Activated CD8-positive, alpha-beta memory T cell treated with anti-CD3 and anti-CD28 coated beads, Interleukin-2, amount 50 U/mL, for 24 hours (primary cell): ENCODE data around the gene SIN3A.
A peak's percentile ranks its signal among the peaks of the same experiment; 100 is the strongest.
"Not testable (repeated sequence)": the region's sequence is repeated elsewhere in the genome, so short reads cannot be mapped to it uniquely, and the experiment has no call there.

Experiments
- DNase-seq: peaks from one replicate; pipeline ENCODE4 v3.0.0-alpha.2; 2020; ENCODE audit errors: extremely low read depth

SIN3A gene

DNA sequence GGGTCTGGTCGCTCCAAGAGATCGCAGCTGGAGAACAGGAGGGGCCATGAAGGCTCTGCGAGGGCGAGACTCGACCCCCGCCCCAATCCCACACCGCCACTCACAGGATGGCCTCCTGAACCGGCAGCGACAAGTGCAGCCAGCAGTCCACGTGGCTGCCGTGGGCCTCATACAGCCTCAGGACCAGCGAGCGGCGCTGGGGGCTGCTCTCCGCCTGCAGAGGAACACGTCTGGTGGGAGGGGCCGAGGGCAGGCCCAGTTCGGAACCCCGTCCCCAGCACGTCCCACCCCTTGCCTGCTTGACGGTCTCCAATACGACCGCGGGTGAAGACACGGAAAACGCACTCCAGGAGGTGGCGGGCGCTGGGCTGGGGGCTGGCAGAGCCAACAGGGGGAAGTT lies 95.5 kb downstream of the SIN3A start:
- DNase-seq: no peak

DNA sequence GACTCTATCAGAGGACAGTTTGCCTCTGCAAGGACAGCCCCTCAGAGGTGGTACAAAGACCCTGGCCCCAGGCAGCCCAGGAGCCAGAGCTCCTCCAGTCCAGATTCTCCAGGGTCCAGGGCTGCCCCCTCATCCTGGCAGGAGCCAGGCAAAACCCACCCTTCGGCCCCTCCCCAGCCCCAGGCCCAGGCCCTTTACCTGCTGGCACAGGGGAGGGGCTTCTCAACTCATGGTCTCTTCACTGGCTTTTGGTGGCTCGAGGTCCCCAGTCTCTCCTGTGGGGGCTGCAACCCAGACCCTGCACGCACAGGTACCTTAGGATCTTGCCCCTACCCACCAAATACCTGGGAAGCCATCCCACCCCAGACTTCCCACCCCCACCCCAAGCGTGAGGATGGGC lies 96.1 kb downstream of the SIN3A start:
- DNase-seq: no peak

DNA sequence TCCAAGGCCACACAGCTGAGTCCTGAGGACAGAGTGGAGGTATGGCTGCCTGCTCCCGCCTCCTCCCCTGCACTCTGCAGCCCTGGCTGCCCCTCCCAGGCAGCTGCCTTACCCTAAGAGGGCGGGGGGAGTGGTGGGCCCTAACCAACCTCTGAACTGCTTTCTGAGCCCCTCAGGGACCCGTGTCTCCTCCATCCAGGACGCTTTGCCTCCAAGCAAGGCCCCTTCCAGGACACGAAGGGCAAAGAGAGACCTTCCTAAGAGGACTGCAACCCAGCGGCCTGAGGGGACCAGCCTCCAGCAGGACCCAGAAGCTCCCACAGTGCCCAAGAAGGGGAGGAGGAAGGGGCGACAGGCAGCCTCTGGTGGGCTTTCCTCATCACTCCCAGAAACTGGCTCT lies 97.0 kb downstream of the SIN3A start:
- DNase-seq: no peak

DNA sequence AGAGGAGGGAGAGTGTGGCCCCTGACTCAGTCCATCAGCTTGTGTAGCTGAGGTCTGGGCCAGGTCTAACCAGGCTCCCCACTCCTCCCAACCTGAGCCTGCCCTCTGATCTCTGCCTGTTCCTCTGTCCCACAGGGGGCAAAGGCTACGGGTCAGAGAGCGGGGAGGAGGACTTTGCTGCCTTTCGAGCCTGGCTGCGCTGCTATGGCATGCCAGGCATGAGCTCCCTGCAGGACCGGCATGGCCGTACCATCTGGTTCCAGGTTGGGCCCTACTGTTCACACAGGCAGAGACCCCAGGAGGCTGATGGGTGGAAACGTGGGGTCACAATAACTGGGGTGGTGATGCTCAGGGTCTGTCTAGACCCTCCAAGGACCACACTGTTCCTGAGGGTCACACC lies 97.9 kb downstream of the SIN3A start:
- no peak for DNase-seq

DNA sequence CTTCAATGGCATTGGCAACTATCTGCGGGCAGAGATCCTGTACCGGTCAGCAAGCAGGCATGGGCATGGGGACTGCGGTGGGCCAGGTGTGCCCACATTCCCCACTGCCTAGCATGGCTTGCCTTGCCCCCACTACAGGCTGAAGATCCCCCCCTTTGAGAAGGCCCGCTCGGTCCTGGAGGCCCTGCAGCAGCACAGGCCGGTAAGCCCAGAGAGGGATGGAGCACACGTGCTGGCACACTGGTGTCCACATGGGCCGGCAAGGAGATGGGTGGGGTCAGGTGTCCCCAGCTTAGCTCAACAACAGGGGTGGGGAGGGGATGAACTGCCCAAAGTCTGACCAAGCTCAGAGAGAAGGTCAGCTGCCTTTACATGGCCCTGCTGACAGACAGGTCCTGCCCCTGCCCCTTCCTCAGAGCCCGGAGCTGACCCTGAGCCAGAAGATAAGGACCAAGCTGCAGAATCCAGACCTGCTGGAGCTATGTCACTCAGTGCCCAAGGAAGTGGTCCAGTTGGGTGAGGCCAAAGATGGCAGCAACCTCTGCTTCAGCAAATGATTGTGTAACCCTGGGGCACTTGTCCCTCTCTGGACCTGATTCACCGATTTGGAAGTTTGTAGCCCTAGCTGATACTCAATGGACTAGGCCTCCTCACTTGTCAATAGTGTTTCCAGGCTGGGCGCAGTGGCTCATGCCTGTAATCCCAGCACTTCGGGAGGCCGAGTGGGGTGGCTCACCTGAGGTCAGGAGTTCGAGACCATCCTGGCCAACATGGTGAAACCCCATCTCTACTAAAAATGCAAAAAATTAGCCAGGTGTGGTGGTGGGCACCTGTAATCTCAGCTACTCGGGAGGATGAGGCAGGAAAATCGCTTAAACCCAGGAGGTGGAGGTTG lies 99.1 kb downstream of the SIN3A start:
- DNase-seq: no peak

DNA sequence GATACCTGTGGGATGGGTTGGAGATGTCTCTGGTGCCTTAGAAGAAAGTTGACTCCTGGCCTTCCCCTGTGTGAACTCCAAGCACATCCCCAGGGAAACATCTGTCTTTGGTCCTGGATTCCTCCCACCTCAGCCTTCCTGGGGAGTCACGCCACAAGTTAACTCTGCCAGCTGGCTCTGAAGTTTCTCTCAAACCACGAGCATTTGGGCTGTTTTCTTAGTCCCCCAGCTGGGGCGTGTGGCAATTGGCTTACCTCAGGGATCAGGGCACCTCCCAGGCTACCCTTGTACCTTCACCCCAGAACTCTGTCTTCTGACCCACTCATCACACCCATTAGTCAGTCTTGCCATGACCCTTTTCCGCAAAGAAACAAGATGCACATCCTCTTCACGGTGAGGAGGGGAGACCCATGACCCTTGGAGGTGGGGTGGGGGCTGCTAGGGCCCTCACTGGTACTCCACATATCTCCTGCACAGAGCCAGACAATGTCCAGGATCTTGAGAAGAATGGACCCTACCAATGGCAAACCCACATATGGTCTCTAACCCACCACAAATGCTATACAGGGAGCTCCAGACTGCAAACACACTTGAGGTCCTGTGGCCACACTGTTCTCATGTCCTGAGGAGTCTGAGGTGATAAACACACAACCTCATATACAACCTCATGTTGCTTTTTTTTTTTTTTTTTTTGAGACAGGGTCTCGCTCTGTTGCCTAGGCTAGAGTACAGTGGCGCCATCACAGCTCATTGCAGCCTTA lies 100.7 kb downstream of the SIN3A start:
- DNase-seq: no peak

DNA sequence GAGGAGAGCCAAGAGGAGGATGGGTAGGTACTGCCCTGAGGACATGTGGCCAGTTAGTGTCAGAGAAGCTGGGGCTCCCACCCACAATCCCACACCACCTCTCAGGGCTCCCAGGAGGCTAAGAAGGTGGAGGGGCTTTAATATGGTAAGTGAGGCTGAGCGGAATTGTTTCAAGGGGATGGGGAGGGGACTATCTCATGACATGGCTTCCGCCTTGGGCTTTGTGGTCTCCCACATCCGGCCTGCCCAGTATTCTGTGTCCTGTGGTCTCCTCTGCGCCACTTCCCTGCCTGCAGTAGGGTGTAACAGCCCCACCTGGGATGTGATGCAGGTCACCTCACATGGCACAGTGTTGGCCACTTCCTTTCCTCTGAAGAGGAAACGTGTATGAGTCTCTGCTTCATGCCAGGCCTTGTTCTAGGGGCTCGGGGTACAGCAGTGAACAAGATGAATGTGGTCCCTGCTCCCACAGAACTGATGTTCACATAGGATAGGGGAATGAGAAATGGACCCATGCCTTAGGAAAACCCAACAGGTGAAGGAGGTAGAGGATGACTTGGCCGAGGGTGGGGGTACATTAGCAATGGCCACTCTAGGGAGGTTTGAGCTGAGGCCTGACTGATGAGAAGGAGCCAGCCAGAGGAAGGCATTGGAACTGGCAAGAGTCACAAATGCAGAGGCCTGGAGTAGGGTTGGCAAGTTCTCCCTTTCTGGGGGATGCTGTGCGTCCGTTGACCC lies 101.5 kb downstream of the SIN3A start:
- peak; percentile 56 for DNase-seq

DNA sequence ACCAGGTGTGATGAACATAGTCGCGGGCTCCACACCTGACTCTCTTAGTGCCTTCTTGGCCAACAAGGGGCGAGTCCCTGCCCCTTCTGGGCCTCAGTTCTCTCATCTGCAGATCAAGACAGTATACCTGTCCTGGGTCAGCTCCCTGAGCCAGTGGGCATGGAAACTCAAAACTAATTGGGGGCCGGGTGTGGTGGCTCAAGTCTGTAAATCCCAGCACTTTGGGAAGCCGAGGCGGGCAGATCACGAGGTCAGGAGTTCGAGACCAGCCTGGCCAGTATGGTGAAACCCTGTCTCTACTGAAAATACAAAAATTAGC lies 102.2 kb downstream of the SIN3A start:
- DNase-seq: not testable (repeated sequence)

DNA sequence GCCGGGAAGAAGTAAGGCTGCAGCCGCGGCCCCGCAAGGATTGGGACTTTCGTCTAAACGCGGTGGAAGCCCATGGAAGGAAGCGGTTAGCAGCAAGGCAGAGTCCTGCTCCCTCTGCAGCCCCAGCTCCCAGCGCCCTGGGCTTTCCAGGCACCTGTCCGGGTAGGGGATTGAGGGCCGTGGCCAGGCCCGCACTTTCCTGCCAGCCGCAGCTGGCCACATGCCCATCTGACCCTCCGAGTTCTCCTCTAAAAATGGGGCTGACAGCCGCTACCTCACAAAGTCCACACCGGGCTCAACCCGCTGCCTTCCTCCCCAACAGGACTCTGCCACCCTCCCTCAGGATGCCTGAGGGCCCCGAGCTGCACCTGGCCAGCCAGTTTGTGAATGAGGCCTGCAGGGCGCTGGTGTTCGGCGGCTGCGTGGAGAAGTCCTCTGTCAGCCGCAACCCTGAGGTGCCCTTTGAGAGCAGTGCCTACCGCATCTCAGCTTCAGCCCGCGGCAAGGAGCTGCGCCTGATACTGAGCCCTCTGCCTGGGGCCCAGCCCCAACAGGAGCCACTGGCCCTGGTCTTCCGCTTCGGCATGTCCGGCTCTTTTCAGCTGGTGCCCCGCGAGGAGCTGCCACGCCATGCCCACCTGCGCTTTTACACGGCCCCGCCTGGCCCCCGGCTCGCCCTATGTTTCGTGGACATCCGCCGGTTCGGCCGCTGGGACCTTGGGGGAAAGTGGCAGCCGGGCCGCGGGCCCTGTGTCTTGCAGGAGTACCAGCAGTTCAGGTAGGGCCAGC lies 102.7 kb downstream of the SIN3A start:
- DNase-seq: no peak

DNA sequence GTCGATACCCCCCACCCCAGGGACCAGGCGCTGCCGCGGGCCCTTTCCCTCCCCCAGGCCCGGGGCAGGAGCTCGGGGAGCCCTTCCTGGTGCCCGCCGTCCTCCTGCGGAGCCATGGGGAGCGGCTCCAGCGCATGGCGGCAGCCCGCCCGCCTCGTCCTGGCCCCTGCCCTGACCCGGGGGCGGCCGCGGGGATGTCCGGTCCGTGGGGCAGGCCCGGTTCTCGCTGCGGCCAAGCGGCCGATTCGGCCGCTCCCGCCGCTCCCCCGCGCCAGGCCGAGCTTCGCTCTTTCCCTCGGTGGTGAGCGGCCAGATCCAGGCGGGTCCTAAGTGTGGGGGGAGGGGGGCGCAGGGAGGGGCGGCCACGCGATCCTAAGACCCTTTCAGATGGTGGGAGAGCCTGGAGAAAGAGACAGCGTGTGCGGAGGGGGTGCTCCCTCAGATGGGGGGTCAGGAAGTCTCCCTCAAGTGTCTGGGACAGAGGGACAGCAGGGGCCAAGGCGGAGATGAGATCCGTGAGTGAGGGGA lies 103.4 kb downstream of the SIN3A start:
- no peak for DNase-seq

DNA sequence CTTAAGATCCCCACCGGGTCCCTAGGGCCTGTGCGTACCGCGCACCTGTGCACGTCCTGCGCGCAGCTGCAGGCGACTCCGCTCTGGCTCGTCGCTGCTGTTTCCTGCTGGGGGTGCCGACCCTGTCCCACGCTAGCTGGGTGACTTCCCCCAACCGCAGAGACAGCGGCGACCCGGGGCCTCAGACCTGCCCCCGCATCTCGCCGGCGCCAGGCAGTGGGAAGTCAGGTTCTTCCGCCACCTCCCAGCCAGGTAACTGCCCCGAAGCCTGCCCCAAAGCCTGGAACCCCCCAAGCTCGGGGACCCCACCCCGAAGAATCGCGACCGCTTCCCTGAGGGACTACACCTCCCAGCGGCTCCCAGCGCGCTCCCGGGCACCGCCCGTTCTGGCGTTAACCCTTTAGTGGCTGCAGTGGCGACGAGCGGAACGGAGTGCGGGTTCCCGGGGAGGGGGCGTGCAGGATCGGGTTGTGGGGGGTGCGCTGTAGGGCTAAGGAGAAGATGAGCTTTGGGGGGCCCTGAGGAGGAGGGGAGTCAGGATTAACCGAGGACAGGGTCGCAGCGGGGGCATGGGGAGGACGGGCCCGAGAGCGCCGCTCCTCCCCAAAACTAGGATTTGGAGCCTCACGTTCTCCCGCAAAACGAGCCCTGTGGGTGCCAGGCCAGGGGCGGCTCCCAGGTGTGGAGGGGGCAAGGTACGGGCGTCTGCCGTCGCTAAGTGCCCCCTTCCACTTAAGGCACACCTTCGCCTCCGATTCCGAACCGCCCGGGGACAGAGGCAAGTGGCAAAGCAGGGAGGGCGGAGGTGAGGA lies 104.1 kb downstream of the SIN3A start:
- DNase-seq: no peak

DNA sequence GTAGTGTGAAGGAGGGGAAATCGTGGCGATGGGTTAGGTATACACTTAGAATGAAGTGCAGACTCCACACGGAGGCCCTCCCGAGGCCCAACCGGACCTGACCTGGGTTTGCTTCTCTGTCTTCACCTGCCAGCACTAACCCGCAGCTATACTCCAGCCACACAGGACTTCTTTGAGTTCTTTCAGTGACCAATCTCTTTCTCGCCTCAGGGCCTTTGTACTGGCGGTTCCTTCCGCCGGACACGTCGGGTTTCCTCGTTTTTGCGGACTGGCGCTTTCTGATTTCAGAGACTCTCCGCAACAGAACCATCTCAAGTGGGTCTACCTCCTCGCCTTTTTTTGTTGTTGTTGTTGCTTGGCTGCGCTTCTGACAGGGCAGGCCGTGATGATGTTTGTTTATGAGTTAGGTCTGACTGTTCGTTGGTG lies 104.7 kb downstream of the SIN3A start, which contains the start of gene NEIL1:
Gene NEIL1, plus strand, starts transcription at position 244 of the 426 bp plus-strand sequence. CDS start 1,867 bp downstream, outside the sequence.
- no peak for DNase-seq

DNA sequence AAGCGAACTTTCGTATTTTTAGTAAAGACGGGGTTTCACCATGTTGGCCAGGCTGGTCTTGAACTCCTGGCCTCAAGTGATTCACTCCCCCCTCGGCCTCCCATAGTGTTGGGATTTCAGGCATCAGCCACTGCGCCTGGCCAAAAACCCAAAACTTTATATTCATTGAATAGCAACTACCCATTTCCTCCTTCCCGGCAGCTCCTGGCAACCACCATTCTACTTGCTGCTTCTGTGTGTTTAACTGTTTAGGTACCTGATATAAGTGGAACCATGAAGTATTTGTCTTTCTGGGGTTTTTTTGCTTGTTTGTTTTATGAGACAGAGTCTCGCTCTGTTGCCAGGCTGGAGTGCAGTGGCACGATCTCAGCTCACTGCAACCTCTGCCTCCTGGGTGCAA lies 107.5 kb downstream of the SIN3A start:
- DNase-seq: not testable (repeated sequence)

DNA sequence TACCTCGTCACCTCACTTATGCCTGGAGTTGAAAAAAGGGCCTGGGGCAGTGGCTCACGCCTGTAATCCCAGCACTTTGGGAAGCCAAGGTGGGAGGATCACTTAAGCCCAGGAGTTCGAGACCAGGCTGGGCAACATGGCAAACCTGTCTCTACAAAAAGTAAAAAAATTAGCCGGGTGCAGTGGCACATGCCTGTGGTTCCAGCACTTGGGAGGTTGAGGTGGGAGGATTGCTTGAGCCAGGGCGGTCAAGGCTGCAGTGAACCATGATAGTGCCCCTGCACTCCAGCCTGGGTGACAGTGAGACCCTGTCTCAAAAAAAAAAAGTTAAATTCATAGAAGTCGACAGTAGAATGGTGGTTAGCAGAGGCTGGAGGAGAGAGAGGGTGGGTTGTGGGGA lies 109.3 kb downstream of the SIN3A start:
- DNase-seq: no peak

DNA sequence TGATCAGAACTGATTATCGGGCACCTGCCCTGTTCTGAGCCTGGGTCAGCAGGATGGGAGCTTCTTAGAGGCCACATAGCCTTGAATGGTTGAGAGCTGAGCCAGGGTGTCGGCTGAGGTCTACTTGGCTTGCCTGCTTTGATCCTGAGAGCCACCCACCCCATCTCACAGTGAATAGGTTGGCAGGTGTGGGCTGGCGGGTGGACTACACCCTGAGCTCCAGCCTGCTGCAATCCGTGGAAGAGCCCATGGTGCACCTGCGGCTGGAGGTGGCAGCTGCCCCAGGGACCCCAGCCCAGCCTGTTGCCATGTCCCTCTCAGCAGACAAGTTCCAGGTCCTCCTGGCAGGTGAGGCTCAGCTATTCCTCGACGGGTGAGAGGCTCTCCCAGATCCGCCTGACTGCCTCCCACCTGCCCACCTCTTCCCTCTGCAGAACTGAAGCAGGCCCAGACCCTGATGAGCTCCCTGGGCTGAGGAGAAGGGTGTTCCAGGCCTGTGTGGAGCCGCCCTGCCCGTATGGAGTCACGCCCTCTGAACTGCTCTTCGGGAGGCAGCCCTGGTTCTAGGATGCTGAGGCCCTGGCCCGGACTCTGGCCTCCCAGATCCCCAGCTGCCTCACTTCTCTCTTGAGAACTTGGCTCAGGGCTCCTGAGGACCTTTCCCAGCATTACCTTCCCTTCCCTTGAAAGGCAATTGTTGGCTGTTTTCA lies 111.8 kb downstream of the SIN3A start:
- no peak for DNase-seq

DNA sequence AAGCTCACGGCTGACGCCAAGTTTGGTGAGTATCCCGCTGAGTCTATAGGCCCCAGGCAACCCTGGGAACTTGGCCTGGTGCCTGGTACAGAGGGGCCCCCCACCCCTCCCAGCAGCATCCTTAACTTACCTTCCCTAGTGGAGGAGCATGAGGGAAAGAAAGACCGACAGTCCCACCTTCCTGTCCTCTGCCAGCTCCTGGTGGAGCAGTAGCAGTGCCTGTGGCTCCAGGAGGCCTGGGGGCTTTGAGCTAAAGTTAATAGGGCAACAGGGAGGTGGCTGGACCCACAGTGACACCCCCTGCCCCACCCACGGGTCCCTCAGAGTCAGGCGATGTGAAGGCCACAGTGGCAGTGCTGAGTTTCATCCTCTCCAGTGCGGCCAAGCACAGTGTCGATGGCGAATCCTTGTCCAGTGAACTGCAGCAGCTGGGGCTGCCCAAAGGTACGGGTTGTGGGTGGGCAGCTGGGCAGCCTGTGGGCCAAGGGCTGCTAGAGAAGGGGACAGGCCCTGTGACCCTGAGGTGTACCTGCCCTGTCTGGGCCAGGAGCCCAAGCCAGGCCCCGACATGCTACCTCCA lies 112.7 kb downstream of the SIN3A start:
- no peak for DNase-seq

DNA sequence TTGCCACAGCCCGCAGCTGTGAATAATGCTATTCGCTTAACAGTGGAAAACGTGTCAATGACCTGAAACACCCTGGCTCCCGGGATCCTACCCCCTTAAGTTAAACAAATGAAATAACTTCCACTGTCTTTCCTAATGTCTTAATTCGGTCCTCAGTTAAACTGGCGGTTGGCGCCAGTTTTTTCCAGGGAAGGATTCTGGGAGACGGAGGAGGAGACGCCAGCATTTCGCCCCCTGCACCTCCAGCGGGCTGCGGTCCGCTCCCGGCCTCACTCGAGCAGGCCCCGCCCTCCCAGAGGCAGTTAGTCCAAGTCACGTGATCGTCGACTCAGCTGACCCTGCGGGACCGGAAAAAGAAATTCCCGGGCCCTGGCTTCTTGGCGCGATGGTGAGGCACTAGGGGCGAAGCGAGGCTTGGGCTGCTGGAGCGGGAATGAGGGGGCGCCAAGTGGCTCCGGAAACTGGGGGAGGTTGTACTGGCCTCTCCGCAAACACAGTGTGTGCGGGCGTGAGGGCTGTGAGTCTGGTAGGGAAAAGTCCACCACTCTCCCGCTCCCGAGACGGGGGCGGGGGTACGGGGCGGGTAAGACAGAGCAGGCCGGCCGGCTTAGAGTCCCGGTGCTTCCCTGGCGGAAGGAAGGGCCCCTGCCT lies 115.7 kb downstream of the SIN3A start, which contains the start of gene COMMD4:
Gene COMMD4, plus strand, starts transcription at position 359 of the 651 bp plus-strand sequence. Its CDS starts 27 bp downstream, at position 386.
- DNase-seq: peak; percentile 75

DNA sequence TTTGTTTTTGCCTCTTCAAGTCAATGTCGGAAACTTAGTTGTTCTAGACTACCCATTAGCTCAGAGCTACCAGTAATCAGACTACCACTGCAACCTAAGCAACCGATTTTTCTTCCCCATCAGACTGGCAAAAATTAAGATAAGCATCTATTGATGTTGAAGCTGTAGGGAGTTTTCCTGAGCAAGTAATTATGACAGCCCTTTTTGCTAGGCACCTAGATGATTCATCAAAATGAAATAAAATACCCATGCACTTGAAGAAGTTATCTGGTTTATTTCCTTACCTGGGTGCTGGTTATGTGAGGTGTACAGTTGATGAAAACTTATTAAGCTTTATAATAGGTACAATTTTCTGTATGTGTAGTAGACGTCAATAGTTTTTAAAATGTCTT lies 116.2 kb downstream of the SIN3A start:
- DNase-seq: no peak
